Osteoblast (primary cell): ENCODE results near the gene FTO. TPM values are rescaled to one million over a fixed set of nuclear protein-coding genes. Genes with fewer than 3 reads are reported as not detected.
"Not testable (repeated sequence)": the region's sequence is repeated elsewhere in the genome, so short reads cannot be mapped to it uniquely, and the experiment has no call there.

ENCODE experiments used
- DNase-seq: peaks from one replicate; pipeline ENCODE4 v3.0.0; 2011; ENCODE audit warnings: low spot score, mixed read lengths; ENCODE audit not compliant: insufficient read length; ENCODE audit errors: missing footprints
- H2AFZ ChIP-seq: 2 replicates; pipeline ENCODE4 v1.6.0; 2011; ENCODE audit warnings: mild to moderate bottlenecking, low read length
- H3K27ac ChIP-seq: 2 replicates; pipeline ENCODE4 v1.5.1; 2011; ENCODE audit warnings: mild to moderate bottlenecking, low read depth, low read length, moderate library complexity
- H3K27me3 ChIP-seq: 2 replicates; pipeline ENCODE4 v1.6.0; 2012; ENCODE audit warnings: mild to moderate bottlenecking, control low read depth, inconsistent platforms, low read length, moderate library complexity; ENCODE audit not compliant: insufficient read depth
- H3K36me3 ChIP-seq: 2 replicates; pipeline ENCODE4 v1.5.1; 2011; ENCODE audit warnings: mild to moderate bottlenecking, low read length, control low read depth, moderate library complexity; ENCODE audit not compliant: insufficient read depth
- H3K4me1 ChIP-seq: 2 replicates; pipeline ENCODE4 v1.5.1; 2011; ENCODE audit warnings: mild to moderate bottlenecking, low read length, control low read depth, moderate library complexity; ENCODE audit not compliant: insufficient read depth
- H3K4me2 ChIP-seq: 2 replicates; pipeline ENCODE4 v1.6.0; 2011; ENCODE audit warnings: mild to moderate bottlenecking, low read length; ENCODE audit not compliant: insufficient read depth
- H3K4me3 ChIP-seq: fragments of 200-600 bp; sonication (generic); 3 replicates; pipeline ENCODE4 v1.5.1; 2012; ENCODE audit warnings: mild to moderate bottlenecking, low read length, inconsistent platforms; ENCODE audit not compliant: insufficient read depth
- H3K79me2 ChIP-seq: 2 replicates; pipeline ENCODE4 v1.6.0; 2012; ENCODE audit warnings: mild to moderate bottlenecking, low read length, control low read depth, inconsistent platforms; ENCODE audit not compliant: insufficient read depth
- H3K9me3 ChIP-seq: 2 replicates; pipeline ENCODE4 v1.5.1; 2011; ENCODE audit warnings: low read depth, low read length, control low read depth
- H4K20me1 ChIP-seq: 2 replicates; pipeline ENCODE4 v1.6.0; 2012; ENCODE audit warnings: mild to moderate bottlenecking, low read length, control low read depth; ENCODE audit not compliant: insufficient read depth
- total RNA-seq: library from RNA; depleted of rRNA; stranded (reverse); fragments of >200 nt; gene quantifications from 2 replicates; pipeline ENCODE4 v1.2.3, GENCODE V29; 2012
- TF ChIP-seq, protein P1 (sequence below): IDR thresholded peaks from 2 replicates; pipeline ENCODE4 v1.5.1; 2011; ENCODE audit warnings: mild to moderate bottlenecking, low read depth, low read length, moderate library complexity; ENCODE audit errors: extremely low read depth

FTO gene
- total RNA-seq, 1 donor, result 152 TPM

DNA sequence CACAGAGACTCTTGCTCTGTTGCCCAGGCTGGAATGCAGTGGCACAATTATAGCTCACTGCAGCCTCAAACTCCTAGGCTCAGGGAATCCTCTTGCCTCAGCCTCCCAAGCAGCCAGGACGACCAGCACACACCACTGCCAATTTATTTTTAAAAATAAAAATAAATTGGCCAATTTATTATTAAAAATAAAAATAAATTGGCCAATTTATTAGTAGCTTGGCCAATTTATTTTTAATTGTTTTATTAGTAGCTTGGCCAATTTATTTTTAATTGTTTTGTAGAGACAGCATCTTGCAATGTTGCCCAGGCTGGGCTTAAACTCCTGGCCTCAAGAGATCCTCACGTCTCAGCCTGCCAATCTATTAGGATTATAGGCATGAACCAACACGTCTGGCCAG lies 184.3 kb downstream of the FTO start:
- Histone ChIP-seq H3K36me3 (peaks cover 8% of the 10 kb centered on the region), H3K4me3 (no peak overlapping the region), H3K9me3 (no peaks in the 10 kb centered on the region), H3K4me2 (no peak overlapping the region), H2AFZ (no peak overlapping the region), H4K20me1 (no peaks in the 10 kb centered on the region), H3K79me2 (no peaks in the 10 kb centered on the region), H3K27me3 (no peaks in the 10 kb centered on the region), H3K27ac (no peak overlapping the region), H3K4me1 (peaks cover 16% of the 10 kb centered on the region)
- no peak for DNase-seq
- TF ChIP-seq, protein P1, sequence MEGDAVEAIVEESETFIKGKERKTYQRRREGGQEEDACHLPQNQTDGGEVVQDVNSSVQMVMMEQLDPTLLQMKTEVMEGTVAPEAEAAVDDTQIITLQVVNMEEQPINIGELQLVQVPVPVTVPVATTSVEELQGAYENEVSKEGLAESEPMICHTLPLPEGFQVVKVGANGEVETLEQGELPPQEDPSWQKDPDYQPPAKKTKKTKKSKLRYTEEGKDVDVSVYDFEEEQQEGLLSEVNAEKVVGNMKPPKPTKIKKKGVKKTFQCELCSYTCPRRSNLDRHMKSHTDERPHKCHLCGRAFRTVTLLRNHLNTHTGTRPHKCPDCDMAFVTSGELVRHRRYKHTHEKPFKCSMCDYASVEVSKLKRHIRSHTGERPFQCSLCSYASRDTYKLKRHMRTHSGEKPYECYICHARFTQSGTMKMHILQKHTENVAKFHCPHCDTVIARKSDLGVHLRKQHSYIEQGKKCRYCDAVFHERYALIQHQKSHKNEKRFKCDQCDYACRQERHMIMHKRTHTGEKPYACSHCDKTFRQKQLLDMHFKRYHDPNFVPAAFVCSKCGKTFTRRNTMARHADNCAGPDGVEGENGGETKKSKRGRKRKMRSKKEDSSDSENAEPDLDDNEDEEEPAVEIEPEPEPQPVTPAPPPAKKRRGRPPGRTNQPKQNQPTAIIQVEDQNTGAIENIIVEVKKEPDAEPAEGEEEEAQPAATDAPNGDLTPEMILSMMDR, result no peak

DNA sequence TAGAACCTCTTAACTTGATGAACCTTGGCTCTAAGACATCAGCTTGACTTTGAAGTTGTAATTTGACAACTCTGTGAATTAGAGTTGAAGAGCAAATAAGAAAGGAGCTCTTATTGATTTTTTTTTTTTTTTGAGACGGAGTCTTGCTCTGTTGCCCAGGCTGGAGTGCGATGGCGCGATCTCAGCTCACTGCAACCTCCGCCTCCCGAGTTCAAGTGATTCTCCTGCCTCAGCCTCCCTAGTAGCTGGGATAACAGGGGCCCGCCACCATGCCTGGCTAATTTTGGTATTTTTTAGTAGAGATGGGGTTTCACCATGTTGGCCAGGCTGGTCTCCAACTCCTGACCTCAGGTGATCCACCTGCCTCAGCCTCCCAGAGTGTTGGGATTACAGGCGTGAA lies 186.9 kb downstream of the FTO start:
- H3K4me3 ChIP-seq, H2AFZ ChIP-seq, H3K27ac ChIP-seq, H4K20me1 ChIP-seq, DNase-seq, H3K79me2 ChIP-seq, H3K27me3 ChIP-seq, H3K9me3 ChIP-seq, H3K4me2 ChIP-seq, H3K36me3 ChIP-seq: not testable (repeated sequence)
- peaks cover 33% of the 10 kb centered on the region for H3K4me1 ChIP-seq

DNA sequence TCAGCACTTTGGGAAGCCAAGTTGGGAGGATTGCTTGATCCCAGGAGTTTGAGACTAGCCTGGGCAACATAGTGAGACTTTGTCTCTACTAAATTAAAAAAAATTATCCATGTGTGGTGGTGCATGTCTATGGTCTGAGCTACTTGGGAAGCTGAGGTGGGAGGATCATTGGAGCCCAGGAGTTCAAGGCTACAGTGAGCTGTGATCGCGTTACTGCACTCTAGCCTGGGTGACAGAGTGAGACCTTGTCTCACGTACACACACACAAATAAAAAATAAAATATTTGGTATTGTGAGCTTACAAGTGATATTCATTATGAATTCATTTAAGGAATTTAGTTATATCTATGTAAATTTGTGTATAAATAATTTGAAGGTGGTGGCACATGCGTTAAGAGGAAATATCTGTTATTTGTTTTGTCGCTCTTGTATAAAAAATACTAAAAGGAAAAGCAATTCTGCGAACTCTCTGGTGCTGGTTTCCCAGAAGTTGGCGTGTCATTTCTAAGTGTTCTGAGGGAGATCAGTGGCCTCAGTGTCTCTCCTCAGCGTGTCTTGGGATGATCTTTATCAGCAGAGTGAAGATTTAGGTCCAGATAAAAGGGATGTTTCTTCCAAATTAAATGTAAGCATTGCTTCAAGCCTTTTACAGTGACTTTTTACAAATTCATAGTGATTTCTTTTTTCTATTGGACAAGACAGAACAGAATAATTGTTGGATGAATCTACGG lies 187.6 kb downstream of the FTO start:
- TF ChIP-seq, protein P1, result no peak
- Histone ChIP-seq H3K27me3 (no peaks in the 10 kb centered on the region), H3K79me2 (peaks cover 2% of the 10 kb centered on the region), H3K9me3 (no peaks in the 10 kb centered on the region), H3K36me3 (peaks cover 8% of the 10 kb centered on the region), H4K20me1 (no peaks in the 10 kb centered on the region), H3K4me1 (peaks cover 33% of the 10 kb centered on the region), H3K4me3 (no peak overlapping the region), H2AFZ (no peak overlapping the region), H3K27ac (peak overlapping the region; percentile 46), H3K4me2 (no peak overlapping the region)
- DNase-seq, result no peak

DNA sequence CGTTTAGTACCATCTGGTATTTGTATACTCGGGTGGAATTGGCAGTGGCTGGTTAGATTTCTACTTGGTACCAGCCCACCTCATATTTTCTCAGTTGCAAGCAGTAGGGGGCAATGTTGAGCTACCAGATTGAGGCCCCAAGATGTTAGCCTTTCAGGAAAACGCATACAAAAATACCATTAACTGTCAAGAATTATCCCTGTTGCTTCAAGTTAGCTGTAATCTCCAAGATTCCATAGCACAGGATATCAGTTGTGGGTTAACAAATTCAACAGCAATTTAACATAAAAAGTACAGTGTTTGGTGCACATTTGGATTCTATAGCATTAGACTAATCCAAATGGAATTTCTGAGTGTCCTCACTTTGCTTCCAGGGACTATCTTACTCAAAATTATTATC lies 188.2 kb downstream of the FTO start:
- H4K20me1 ChIP-seq, result no peaks in the 10 kb centered on the region
- H3K4me1 ChIP-seq, result peaks cover 33% of the 10 kb centered on the region
- peak overlapping the region; percentile 46 for H3K27ac ChIP-seq
- DNase-seq, result peak; percentile 43
- peak overlapping the region; percentile 63 for H3K4me2 ChIP-seq
- H3K36me3 ChIP-seq, result peaks cover 8% of the 10 kb centered on the region
- H3K9me3 ChIP-seq, result no peaks in the 10 kb centered on the region
- H3K4me3 ChIP-seq, result no peak overlapping the region
- H3K79me2 ChIP-seq, result peaks cover 2% of the 10 kb centered on the region
- H3K27me3 ChIP-seq, result no peaks in the 10 kb centered on the region
- no peak overlapping the region for H2AFZ ChIP-seq
- TF ChIP-seq, protein P1, result peak; percentile 80
